ENCODE results near the gene HOXC13. TPM values are rescaled to one million over a fixed set of nuclear protein-coding genes. Genes with fewer than 3 reads are reported as not detected.

HOXC13 gene
- total RNA-seq, 2 experiments from 2014 or later: not detected

DNA sequence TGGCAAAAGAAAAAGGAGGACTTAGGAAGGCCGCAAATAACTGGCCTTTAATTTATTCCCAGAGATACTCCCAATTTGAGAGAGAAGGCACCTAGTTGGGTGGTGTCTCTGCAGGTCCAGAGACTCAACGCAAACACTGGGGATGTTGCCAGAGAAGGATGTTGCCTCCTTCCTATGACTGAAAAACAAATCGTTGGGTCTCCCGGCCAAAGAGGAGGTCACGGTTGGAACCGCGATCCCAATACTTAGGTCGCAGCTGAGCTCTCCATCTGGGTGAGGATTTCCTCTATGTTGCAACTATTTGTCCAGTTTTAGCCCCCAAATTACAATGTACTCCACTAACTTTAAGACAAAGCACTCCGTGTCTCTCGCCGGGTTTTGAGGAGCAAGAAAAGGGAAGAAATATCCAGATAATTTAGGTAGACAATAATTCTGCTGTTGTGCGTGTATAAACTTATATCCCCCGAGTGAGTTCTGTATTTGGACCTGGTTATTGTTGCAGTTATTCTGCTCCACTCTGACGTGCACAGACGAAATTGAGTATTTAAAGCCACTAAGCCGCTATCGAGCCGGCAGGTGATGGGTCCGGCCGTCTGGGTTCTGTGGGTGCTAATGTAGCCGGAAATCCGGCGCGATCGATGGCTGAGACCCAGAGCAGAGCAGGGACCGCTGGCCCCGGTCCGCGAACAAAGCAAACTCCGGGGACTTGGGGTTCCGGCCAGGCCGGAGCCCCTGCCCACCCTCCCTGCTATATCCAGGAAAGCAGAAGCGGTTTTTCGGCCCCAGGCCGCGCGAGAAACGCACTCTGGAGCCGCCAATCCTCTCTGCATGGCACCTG is 21.8 kb downstream of the HOXC13 start:
- Mint-ChIP-seq H3K4me3 (no peak overlapping the region), H3K36me3 (ENCODE audit: low read depth) (no peaks in the 10 kb centered on the region), H3K4me1 (ENCODE audit: low read depth) (peaks cover 43% of the 10 kb centered on the region), H3K27me3 (peaks cover 95% of the 10 kb centered on the region), H3K27ac (no peak overlapping the region), H3K9me3 (no peaks in the 10 kb centered on the region)
- DNase-seq (no peak), ATAC-seq (ENCODE audit: poor library complexity) (no peak)
- POLR2A ChIA-PET: no interaction called here
- TF ChIP-seq, protein P1, sequence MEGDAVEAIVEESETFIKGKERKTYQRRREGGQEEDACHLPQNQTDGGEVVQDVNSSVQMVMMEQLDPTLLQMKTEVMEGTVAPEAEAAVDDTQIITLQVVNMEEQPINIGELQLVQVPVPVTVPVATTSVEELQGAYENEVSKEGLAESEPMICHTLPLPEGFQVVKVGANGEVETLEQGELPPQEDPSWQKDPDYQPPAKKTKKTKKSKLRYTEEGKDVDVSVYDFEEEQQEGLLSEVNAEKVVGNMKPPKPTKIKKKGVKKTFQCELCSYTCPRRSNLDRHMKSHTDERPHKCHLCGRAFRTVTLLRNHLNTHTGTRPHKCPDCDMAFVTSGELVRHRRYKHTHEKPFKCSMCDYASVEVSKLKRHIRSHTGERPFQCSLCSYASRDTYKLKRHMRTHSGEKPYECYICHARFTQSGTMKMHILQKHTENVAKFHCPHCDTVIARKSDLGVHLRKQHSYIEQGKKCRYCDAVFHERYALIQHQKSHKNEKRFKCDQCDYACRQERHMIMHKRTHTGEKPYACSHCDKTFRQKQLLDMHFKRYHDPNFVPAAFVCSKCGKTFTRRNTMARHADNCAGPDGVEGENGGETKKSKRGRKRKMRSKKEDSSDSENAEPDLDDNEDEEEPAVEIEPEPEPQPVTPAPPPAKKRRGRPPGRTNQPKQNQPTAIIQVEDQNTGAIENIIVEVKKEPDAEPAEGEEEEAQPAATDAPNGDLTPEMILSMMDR (IDR thresholded peaks at IDR 0.05): no peak
- no peak overlapping the region for H3K4me3 ChIP-seq (ENCODE audit: low read length)
- CTCF ChIA-PET: no interaction called here
- peaks cover 95 to 100% of the 10 kb centered on the region in 2 experiments for H3K27me3 ChIP-seq (ENCODE audit: control insufficient read depth in 1 of 2, insufficient read depth in 2 of 2, low read length in 2 of 2)
- H3K36me3 ChIP-seq (ENCODE audit: insufficient read depth, low read length): no peaks in the 10 kb centered on the region
- intact Hi-C loops (cut with DNase I, micrococcal nuclease): loop anchor here (5.0 kb wide), 2 partner anchors 37 to 87 kb away; no protein-coding TSS in a partner anchor
- H3K4me1 ChIP-seq (ENCODE audit: insufficient read depth, low read length): peaks cover 46% of the 10 kb centered on the region
- H3K27ac ChIP-seq (ENCODE audit: low read depth in 1 of 2, low read length in 2 of 2): no peak overlapping the region
- H3K9me3 ChIP-seq (ENCODE audit: control insufficient read depth in 1 of 2, insufficient read depth in 1 of 2, low read length in 2 of 2): peaks cover 8 to 61% of the 10 kb centered on the region in 2 experiments

DNA sequence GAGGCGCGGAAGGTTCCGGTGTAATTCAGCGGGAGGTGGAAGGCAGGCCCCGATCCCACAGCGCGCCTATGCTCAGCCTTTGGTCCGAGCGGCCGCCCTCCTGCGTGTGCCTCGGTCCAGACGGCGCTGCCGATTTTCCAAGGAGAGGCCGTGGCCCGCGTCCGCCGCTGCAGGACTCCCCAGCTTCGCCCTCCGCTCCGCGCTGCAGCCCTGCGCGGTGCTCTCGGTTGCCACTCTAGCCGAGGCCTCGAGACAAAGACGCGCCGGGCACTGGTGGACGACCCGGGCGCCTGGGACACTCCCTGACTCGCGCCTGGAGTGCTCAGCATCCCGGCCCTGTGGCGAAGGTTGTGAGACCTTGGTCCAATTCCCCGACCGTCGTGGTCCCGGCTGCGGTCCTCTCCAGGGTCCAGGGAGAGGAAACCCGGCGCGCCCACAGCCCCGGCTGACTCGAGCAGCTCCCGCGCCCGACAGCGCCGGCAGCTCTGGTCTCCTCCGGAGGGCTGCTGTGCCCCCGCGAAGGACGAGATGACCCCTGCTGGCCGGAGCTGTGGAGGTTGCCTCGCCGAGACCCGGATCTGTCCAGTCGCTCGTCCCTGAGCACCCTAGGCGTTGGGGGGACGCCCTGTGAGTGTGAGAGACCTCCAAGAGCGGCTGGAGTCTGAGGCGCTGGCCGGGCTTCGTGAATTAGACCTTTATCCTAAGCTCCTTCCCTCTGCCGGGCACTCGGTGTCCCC is 22.6 kb downstream of the HOXC13 start:
- POLR2A ChIA-PET: no interaction called here
- Histone ChIP-seq H3K9me3 (ENCODE audit: control insufficient read depth in 1 of 2, insufficient read depth in 1 of 2, low read length in 2 of 2) (peaks cover 8 to 61% of the 10 kb centered on the region in 2 experiments), H3K4me1 (ENCODE audit: insufficient read depth, low read length) (peaks cover 46% of the 10 kb centered on the region), H3K27me3 (ENCODE audit: control insufficient read depth in 1 of 2, insufficient read depth in 2 of 2, low read length in 2 of 2) (peaks cover 95 to 100% of the 10 kb centered on the region in 2 experiments), H3K36me3 (ENCODE audit: insufficient read depth, low read length) (no peaks in the 10 kb centered on the region), H3K27ac (ENCODE audit: low read depth in 1 of 2, low read length in 2 of 2) (no peak overlapping the region), H3K4me3 (ENCODE audit: low read length) (no peak overlapping the region)
- CTCF ChIA-PET: no interaction called here
- TF ChIP-seq, protein P1 (IDR thresholded peaks at IDR 0.05): no peak
- intact Hi-C loops (cut with DNase I, micrococcal nuclease): loop anchor here (5.0 kb wide), 2 partner anchors 36 to 86 kb away; no protein-coding TSS in a partner anchor
- H3K27me3 Mint-ChIP-seq: peaks cover 95% of the 10 kb centered on the region
- no peaks in the 10 kb centered on the region for H3K36me3 Mint-ChIP-seq (ENCODE audit: low read depth)
- peaks cover 43% of the 10 kb centered on the region for H3K4me1 Mint-ChIP-seq (ENCODE audit: low read depth)
- H3K9me3 Mint-ChIP-seq: no peaks in the 10 kb centered on the region
- no peak for DNase-seq
- H3K27ac Mint-ChIP-seq: no peak overlapping the region
- no peak for ATAC-seq (ENCODE audit: poor library complexity)
- no peak overlapping the region for H3K4me3 Mint-ChIP-seq

DNA sequence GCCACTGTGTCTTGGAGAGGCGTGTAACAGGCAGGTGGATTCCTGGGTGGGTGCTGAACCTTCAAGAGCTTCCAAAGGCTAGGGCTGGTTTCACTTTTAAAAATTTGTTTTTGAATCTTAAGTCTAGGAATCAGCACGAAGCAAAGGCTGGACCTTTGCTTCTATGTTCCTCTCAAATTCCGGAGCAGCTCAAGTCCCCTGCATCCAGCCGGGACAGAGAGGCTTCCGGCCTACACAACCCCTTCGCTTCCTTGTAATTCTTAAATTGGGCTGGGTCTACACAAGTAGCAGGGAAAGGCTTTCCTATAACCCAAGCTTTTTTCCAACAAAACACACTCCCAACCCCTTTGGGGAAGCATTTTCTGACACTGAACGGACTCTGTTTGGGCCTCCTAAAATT is 24.4 kb downstream of the HOXC13 start:
- ChIA-PET POLR2A (no interaction called here), CTCF (no interaction called here)
- TF ChIP-seq, protein P1 (IDR thresholded peaks at IDR 0.05): no peak
- Mint-ChIP-seq H3K4me3 (no peak overlapping the region), H3K4me1 (ENCODE audit: low read depth) (peaks cover 40% of the 10 kb centered on the region), H3K36me3 (ENCODE audit: low read depth) (no peaks in the 10 kb centered on the region), H3K27ac (no peak overlapping the region), H3K9me3 (no peaks in the 10 kb centered on the region), H3K27me3 (peaks cover 95% of the 10 kb centered on the region)
- H3K36me3 ChIP-seq (ENCODE audit: insufficient read depth, low read length): no peaks in the 10 kb centered on the region
- intact Hi-C loops (cut with DNase I, micrococcal nuclease): loop anchor here (5.0 kb wide), 2 partner anchors 34 to 84 kb away; no protein-coding TSS in a partner anchor
- H3K4me3 ChIP-seq (ENCODE audit: low read length): no peak overlapping the region
- H3K4me1 ChIP-seq (ENCODE audit: insufficient read depth, low read length): peaks cover 44% of the 10 kb centered on the region
- peaks cover 8 to 57% of the 10 kb centered on the region in 2 experiments for H3K9me3 ChIP-seq (ENCODE audit: control insufficient read depth in 1 of 2, insufficient read depth in 1 of 2, low read length in 2 of 2)
- no peak overlapping the region for H3K27ac ChIP-seq (ENCODE audit: low read depth in 1 of 2, low read length in 2 of 2)
- H3K27me3 ChIP-seq (ENCODE audit: control insufficient read depth in 1 of 2, insufficient read depth in 2 of 2, low read length in 2 of 2): peaks cover 95 to 100% of the 10 kb centered on the region in 2 experiments
- DNase-seq: no peak
- ATAC-seq (ENCODE audit: poor library complexity): no peak

Measured in CD4-positive, alpha-beta T cell (primary cell).